Stomach smooth muscle (tissue), 2 donors: Measurements from ENCODE around the gene S100PBP.
A peak's percentile ranks its signal among the peaks of the same experiment; 100 is the strongest.

Source experiments
- H3K27ac ChIP-seq: one replicate; pipeline ENCODE4 v1.7.0; 2013; ENCODE audit warnings: mild to moderate bottlenecking, low read length, inconsistent platforms
- H3K27me3 ChIP-seq, 2 donors: one replicate each; pipeline ENCODE4 v1.7.0; 2013; ENCODE audit warnings: low read length in 2 of 2; ENCODE audit not compliant: insufficient read depth in 2 of 2, control insufficient read depth in 1 of 2
- H3K36me3 ChIP-seq, 2 donors: one replicate each; pipeline ENCODE4 v1.7.0; 2013; ENCODE audit warnings: low read length in 2 of 2; ENCODE audit not compliant: control insufficient read depth in 2 of 2, insufficient read depth in 2 of 2
- H3K4me1 ChIP-seq: one replicate; pipeline ENCODE4 v1.7.0; 2013; ENCODE audit warnings: low read length; ENCODE audit not compliant: control insufficient read depth, insufficient read depth
- H3K4me3 ChIP-seq, 2 donors: one replicate each; pipeline ENCODE4 v1.7.0; 2013; ENCODE audit warnings: low read length in 2 of 2
- H3K9ac ChIP-seq, 2 donors: one replicate each; pipeline ENCODE4 v1.7.0; 2013; ENCODE audit warnings: low read length in 2 of 2, mild to moderate bottlenecking in 1 of 2
- H3K9me3 ChIP-seq, 2 donors: one replicate each; pipeline ENCODE4 v1.7.0; 2013; ENCODE audit warnings: low read length in 2 of 2; ENCODE audit not compliant: control insufficient read depth in 2 of 2
- donor health status: healthy.
- donor health status: Pancreatic carcinoma.

S100PBP gene

DNA sequence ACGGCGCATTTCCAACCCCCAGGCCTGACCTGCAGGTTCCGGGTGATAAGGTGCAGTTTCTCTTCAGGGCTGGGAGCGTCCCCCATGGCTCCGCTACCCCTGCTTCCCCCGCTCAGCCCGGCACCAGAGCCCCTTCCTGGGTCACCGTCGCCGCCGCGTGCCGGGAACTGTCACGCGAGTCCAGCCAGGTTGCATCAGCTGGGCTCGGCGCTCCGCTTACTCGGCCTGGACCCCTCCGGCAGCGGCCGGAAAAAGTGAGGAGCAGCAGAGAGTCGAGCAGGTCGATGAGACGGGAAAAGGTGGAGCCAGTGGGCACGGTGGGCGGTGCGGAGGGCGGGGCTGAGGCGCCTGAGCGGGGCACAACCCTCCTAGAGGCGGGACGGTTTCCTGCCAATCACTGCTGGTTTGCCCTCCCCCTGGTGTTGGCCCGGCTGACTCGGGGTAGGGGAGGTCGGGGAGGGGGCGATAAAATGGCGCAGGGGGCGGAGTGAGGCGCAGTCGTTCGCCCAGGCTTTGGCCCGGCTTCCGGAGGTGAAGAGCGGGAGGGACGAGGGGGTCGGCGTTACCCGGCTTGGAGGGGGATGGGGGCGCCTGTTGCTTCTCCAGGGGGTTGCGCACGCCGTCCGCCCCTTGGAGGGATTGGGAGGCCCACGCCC lies at the start of gene S100PBP, which contains the start of gene YARS1:
Gene S100PBP (plus strand): TSS at position 495 of the 656 bp plus-strand sequence. CDS start 8,447 bp downstream, outside the sequence.
Gene YARS1 (minus strand): TSS at position 200 of the 656 bp plus-strand sequence. CDS start 114 bp downstream, at position 86.
- Histone ChIP-seq H3K9ac (peak within 1 kb of the TSS; percentile 93 to 95), H3K36me3 (no peaks in the 10 kb centered on the region), H3K27me3 (no peaks in the 10 kb centered on the region), H3K9me3 (no peaks in the 10 kb centered on the region), H3K4me1 (peaks cover 20% of the 10 kb centered on the region), H3K4me3 (peak within 1 kb of the TSS; percentile 92 to 97), H3K27ac (peak within 1 kb of the TSS; percentile 91)

DNA sequence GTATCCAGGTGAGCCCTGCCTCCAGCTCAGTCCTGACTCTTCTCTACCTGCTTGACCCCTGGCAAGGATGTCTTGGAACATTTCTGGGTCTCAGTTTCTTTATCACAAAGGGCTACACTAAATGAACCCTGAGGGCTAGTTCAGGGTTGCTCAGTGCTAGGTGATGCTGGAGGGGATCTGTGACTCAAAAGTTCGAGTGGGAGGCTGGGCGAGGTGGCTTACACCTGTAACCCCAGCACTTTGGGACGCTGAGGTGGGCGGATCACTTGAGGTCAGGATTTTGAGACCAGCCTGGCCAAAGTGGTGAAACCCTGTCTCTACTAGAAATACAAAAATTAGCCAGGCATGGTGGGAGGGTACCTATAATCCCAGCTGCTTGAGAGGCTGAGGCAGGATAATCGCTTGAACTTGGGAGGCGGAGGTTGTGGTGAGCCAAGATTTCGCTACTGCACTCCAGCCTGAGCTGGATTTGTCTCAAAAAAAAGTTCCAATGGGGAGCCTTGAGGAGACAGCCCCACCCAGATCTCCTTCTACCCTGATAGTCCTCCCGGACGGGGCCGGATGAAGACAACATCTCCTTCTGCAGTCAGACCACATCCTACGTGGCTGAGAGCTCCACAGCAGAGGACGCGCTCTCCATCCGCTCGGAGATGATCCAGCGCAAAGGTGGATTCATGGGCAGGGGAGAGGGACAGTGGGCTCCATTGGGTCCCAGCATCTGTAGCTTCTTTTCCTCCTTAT lies 49.2 kb upstream of the S100PBP start:
- Histone ChIP-seq H3K9ac (no peak overlapping the region), H3K27me3 (no peaks in the 10 kb centered on the region), H3K4me1 (peaks cover 38% of the 10 kb centered on the region), H3K9me3 (no peaks in the 10 kb centered on the region), H3K36me3 (peaks cover 0 to 7% of the 10 kb centered on the region in 2 donors), H3K27ac (no peak overlapping the region), H3K4me3 (no peak overlapping the region)

DNA sequence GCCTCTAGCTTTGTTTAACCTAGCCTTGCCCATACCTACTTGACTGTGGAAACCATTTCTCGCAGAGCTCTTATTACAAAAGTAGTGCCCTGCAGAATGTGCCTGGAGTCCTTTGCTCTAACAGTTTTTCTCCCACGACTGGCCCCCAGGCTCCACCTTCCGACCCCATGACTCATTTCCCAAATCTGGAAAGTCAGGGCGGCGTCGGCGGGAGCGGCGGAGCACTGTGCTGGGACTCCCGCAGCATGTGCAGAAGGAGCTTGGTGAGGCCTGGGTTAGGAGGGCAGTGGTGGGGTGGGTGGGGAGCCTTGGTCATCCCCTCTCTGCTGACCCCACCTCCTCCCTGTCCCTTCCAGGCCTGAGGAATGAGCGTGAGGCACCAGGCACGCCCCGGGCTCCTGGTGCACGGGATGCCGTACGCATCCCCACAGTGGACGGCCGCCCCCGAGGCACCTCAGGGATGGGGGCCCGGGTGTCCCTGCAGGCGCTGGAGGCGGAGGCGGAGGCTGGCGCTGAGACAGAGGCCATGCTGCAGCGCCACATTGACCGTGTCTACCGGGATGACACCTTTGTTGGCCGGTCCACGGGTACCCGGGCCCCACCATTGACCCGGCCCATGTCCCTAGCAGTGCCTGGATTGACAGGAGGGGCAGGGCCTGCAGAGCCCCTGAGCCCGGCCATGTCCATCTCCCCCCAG lies 47.8 kb upstream of the S100PBP start:
- Histone ChIP-seq H3K9ac (no peak overlapping the region), H3K4me3 (no peak overlapping the region), H3K27ac (no peak overlapping the region), H3K27me3 (no peaks in the 10 kb centered on the region), H3K9me3 (no peaks in the 10 kb centered on the region), H3K4me1 (peaks cover 38% of the 10 kb centered on the region), H3K36me3 (peaks cover 2 to 16% of the 10 kb centered on the region in 2 donors)

DNA sequence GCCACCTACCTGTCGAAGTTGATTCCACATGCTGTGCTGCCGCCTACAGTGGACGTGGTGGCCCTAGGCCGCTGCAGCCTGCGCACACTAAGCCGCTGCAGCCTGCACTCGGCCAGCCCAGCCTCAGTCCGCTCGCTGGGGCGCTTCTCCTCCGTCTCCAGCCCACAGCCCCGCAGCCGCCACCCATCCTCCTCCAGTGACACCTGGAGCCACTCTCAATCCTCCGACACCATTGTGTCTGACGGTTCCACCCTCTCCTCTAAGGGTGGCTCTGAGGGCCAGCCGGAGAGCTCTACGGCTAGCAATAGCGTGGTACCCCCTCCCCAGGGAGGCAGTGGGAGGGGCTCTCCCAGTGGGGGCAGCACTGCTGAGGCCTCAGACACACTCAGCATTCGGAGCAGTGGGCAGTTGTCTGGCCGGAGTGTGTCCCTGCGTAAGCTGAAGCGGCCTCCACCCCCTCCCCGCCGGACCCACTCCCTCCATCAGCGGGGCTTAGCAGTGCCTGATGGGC lies 47.2 kb upstream of the S100PBP start:
- H3K9me3 ChIP-seq: no peaks in the 10 kb centered on the region
- H3K27ac ChIP-seq: no peak overlapping the region
- no peaks in the 10 kb centered on the region for H3K27me3 ChIP-seq
- H3K4me3 ChIP-seq: no peak overlapping the region
- no peak overlapping the region for H3K9ac ChIP-seq
- peaks cover 35% of the 10 kb centered on the region for H3K4me1 ChIP-seq
- peaks cover 4 to 16% of the 10 kb centered on the region in 2 donors for H3K36me3 ChIP-seq

DNA sequence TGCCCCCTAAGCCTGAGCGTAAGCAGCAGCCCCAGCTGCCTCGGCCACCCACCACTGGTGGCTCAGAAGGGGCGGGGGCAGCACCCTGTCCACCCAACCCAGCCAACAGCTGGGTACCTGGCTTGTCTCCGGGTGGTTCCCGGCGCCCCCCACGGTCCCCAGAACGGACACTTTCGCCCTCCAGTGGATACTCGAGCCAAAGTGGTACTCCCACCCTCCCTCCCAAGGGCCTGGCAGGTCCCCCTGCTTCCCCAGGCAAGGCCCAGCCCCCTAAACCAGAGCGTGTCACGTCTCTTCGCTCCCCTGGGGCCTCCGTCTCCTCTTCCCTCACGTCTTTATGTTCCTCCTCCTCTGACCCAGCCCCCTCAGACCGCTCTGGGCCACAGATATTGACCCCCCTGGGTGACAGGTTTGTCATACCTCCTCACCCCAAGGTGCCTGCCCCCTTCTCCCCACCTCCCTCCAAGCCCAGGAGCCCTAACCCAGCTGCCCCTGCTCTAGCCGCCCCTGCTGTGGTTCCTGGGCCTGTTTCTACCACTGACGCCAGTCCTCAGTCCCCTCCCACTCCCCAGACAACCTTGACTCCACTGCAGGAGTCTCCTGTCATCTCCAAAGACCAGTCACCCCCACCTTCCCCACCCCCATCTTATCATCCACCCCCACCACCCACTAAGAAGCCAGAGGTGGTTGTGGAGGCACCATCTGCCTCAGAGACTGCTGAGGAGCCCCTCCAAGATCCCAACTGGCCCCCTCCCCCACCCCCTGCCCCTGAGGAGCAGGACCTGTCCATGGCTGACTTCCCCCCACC lies 46.5 kb upstream of the S100PBP start:
- no peak overlapping the region for H3K4me3 ChIP-seq
- H3K9ac ChIP-seq: no peak overlapping the region
- H3K27ac ChIP-seq: no peak overlapping the region
- peaks cover 10 to 20% of the 10 kb centered on the region in 2 donors for H3K36me3 ChIP-seq
- H3K27me3 ChIP-seq: no peaks in the 10 kb centered on the region
- H3K4me1 ChIP-seq: peaks cover 36% of the 10 kb centered on the region
- no peaks in the 10 kb centered on the region for H3K9me3 ChIP-seq

DNA sequence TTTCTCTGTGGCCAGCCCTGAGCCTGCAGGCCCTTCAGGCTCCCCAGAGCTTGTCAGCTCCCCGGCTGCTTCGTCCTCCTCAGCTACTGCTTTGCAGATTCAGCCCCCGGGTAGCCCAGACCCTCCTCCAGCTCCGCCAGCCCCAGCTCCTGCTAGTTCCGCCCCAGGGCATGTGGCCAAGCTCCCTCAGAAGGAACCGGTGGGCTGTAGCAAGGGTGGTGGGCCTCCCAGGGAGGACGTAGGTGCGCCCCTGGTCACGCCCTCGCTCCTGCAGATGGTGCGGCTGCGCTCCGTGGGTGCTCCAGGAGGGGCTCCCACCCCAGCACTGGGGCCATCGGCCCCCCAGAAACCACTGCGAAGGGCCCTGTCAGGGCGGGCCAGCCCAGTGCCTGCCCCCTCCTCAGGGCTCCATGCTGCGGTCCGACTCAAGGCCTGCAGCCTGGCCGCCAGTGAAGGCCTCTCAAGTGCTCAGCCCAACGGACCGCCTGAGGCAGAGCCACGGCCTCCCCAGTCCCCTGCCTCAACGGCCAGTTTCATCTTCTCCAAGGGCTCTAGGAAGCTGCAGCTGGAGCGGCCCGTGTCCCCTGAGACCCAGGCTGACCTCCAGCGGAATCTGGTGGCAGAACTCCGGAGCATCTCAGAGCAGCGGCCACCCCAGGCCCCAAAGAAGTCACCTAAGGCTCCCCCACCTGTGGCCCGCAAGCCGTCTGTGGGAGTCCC lies 45.7 kb upstream of the S100PBP start:
- Histone ChIP-seq H3K4me3 (no peak overlapping the region), H3K27ac (no peak overlapping the region), H3K36me3 (peaks cover 10 to 20% of the 10 kb centered on the region in 2 donors), H3K27me3 (no peaks in the 10 kb centered on the region), H3K9me3 (no peaks in the 10 kb centered on the region), H3K4me1 (peaks cover 30% of the 10 kb centered on the region), H3K9ac (no peak overlapping the region)

DNA sequence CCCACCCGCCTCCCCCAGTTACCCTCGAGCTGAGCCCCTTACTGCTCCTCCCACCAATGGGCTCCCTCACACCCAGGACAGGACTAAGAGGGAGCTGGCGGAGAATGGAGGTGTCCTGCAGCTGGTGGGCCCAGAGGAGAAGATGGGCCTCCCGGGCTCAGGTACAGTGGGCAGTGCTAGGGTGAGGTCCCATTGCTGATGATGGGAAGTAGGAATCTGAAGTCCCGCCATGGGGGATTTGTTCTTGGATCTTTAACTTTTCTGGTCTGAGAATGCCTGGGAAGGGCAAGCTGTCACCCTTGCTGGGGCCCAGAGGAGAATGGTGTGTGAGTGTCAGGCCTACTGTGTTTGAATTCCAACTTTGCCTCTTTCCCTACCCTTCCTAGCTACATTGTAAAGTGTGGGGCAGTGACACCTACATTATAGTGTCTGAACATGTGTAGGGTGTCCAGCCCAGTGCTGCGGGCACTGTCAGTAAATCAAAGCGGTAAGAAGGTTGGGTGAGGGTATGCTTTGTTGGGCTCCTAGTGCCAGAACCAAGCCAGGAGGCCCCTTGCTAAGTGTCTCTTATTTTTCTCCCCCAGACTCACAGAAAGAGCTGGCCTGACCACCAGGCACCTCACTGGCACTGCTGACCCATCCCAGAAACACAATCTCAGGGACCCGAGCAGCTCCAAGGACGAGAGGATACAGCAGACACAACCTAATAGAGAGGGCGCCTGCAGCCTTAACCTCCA lies 45.0 kb upstream of the S100PBP start:
- H3K27me3 ChIP-seq: no peaks in the 10 kb centered on the region
- H3K9me3 ChIP-seq: no peaks in the 10 kb centered on the region
- no peak overlapping the region for H3K9ac ChIP-seq
- no peak overlapping the region for H3K4me3 ChIP-seq
- H3K36me3 ChIP-seq: peaks cover 10 to 20% of the 10 kb centered on the region in 2 donors
- peaks cover 24% of the 10 kb centered on the region for H3K4me1 ChIP-seq
- H3K27ac ChIP-seq: no peak overlapping the region

DNA sequence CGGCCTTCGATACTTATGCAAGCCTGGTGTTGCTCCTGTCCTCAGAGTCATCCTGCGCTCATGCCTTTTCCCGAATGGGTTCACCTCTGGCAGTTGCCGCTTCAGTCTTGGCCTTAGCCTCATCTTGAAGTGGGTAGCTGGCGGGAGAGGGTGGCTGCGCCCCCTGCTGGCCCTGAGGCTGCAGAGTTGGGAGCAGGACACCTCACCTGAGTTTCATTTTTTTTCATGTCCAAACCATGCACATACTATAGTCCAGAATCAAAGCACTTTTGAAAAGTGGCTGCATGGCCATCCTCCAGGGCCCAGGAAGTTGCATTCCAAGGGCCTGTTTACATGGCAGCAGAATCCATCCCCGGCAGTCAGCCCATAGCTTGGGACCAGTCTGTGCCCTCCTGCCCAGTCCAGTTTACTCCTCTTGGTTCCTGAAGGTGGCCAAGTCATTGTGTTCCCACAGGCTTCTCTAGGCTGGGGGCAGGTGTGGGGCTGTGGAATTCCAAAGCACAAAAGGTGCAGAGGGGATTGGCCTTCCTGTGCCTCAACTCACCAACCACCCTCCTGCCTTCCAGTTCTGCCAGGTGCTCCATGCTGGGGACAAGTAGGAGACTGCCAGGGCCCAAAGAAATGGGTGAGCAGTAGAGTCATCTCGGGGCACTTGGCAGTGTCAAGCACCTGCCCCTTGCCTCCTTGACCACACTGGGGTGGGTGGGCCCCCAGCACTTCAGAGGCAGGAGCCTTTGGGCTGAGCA lies 44.3 kb upstream of the S100PBP start:
- Histone ChIP-seq H3K9me3 (no peaks in the 10 kb centered on the region), H3K4me1 (peaks cover 18% of the 10 kb centered on the region), H3K4me3 (no peak overlapping the region), H3K9ac (no peak overlapping the region), H3K27me3 (no peaks in the 10 kb centered on the region), H3K36me3 (peaks cover 14 to 23% of the 10 kb centered on the region in 2 donors), H3K27ac (no peak overlapping the region)
